Ascending aorta (tissue), 2 donors: ENCODE results near the gene WWC2. TPM values are rescaled to one million over a fixed set of nuclear protein-coding genes. Genes with fewer than 3 reads are reported as not detected.
A peak's percentile ranks its signal among the peaks of the same experiment; 100 is the strongest.

Experiments used
- DNase-seq, 2 donors: peaks; one replicate each; pipeline ENCODE4 v3.0.0-alpha.2; 2019; ENCODE audit warnings: low spot score in 2 of 2
- H3K27ac ChIP-seq, 2 donors: fragments of 200-600 bp; sonication (generic); one replicate each; pipeline ENCODE4 v1.5.1; 2016 to 2017; ENCODE audit warnings: mild to moderate bottlenecking in 1 of 2
- H3K27me3 ChIP-seq: fragments of 200-600 bp; sonication (generic); one replicate; pipeline ENCODE4 v1.5.1; 2017
- H3K36me3 ChIP-seq, 2 donors: fragments of 200-600 bp; sonication (generic); one replicate each; pipeline ENCODE4 v1.5.1; 2016
- H3K4me1 ChIP-seq, 2 donors: fragments of 200-600 bp; sonication (generic); one replicate each; pipeline ENCODE4 v1.5.1; 2016 to 2017; ENCODE audit warnings: mild to moderate bottlenecking in 1 of 2
- H3K4me3 ChIP-seq, 2 donors: fragments of 200-600 bp; sonication (generic); one replicate each; pipeline ENCODE4 v1.5.1; 2016 to 2017; ENCODE audit warnings: mild to moderate bottlenecking in 1 of 2
- H3K9me3 ChIP-seq, 2 donors: fragments of 200-600 bp; sonication (generic); one replicate each; pipeline ENCODE4 v1.5.1; 2016
- intact Hi-C: fragments of 100-400 bp; cut with DNase I; formaldehyde crosslinking; loops from one replicate; pipeline ENCODE4 v1.15.1; 2023
- total RNA-seq: library from RNA; depleted of rRNA; stranded (reverse); fragments of >200 nt; gene quantifications from one replicate; pipeline ENCODE4 v1.1.0, GENCODE V29; 2016
- TF ChIP-seq, protein P1 (sequence below), 3 experiments: fragments of 200-600 bp in 2 of 3; fragments of 450-650 bp in 1 of 3; sonication (generic) in 2 of 3; IDR thresholded peaks; one replicate each; pipeline ENCODE4 v1.5.1; 2016 to 2019; ENCODE audit warnings: antibody characterized with exemption in 3 of 3, mild to moderate bottlenecking in 1 of 3, moderate library complexity in 1 of 3

Gene WWC2
- total RNA-seq, 1 donor from 2014 or later = 3.8 TPM

GRCh38 chr4:183242291-183242690 lies 143.2 kb downstream of the WWC2 start:
- intact Hi-C loops = no loop called here
- no peak for DNase-seq
- no peak overlapping the region for H3K27ac ChIP-seq
- TF ChIP-seq, protein P1, sequence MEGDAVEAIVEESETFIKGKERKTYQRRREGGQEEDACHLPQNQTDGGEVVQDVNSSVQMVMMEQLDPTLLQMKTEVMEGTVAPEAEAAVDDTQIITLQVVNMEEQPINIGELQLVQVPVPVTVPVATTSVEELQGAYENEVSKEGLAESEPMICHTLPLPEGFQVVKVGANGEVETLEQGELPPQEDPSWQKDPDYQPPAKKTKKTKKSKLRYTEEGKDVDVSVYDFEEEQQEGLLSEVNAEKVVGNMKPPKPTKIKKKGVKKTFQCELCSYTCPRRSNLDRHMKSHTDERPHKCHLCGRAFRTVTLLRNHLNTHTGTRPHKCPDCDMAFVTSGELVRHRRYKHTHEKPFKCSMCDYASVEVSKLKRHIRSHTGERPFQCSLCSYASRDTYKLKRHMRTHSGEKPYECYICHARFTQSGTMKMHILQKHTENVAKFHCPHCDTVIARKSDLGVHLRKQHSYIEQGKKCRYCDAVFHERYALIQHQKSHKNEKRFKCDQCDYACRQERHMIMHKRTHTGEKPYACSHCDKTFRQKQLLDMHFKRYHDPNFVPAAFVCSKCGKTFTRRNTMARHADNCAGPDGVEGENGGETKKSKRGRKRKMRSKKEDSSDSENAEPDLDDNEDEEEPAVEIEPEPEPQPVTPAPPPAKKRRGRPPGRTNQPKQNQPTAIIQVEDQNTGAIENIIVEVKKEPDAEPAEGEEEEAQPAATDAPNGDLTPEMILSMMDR (IDR thresholded peaks at IDR 0.05) = no peak
- no peaks in the 10 kb centered on the region for H3K27me3 ChIP-seq
- H3K4me1 ChIP-seq = no peaks in the 10 kb centered on the region
- H3K4me3 ChIP-seq = no peak overlapping the region
- no peaks in the 10 kb centered on the region for H3K9me3 ChIP-seq
- H3K36me3 ChIP-seq = peaks cover 18 to 30% of the 10 kb centered on the region in 2 donors

DNA sequence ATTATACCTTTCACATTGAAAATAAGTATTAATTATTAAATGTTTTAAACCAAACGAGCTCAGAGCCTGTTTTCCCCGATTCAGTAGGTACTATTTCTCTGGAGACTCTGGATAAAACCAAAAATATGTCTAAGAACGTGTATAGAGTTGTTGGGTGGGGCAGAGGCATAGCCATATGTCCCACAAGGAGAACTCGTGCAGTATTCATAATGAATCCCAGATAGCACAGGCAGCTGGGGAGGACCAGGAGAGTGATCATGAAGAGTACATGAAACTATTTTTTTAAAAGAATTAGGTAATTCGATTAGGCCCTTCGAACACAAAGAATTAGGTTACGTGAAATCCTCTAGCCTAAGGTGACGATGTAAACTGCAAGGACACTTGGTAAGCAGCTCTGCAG lies 145.0 kb downstream of the WWC2 start:
- no peak overlapping the region for H3K27ac ChIP-seq
- TF ChIP-seq, protein P1 (IDR thresholded peaks at IDR 0.05) = no peak
- H3K9me3 ChIP-seq = no peaks in the 10 kb centered on the region
- H3K36me3 ChIP-seq = peaks cover 18 to 30% of the 10 kb centered on the region in 2 donors
- H3K27me3 ChIP-seq = no peaks in the 10 kb centered on the region
- intact Hi-C loops = no loop called here
- H3K4me1 ChIP-seq = no peaks in the 10 kb centered on the region
- DNase-seq = no peak
- no peak overlapping the region for H3K4me3 ChIP-seq

DNA sequence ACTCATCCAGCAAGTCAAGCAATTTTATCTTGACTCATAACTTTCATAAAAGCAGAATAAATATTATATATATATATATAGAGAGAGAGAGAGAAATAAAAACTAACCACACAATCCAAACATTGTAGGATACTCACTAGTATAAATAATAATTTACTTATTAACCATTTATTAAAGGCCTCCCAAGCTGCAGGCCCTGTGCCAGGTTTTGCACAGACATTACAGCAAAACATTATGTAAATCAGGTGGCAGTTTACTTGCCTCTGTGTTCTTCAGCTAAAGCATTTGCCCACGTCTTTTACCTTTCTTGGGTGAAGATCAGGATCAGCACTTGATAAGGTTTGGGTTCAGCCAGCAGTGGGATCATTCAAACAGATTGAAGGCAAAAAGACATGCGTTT lies 145.4 kb downstream of the WWC2 start:
- Histone ChIP-seq H3K4me3 (no peak overlapping the region), H3K9me3 (no peaks in the 10 kb centered on the region), H3K27me3 (no peaks in the 10 kb centered on the region), H3K27ac (no peak overlapping the region), H3K36me3 (peaks cover 18 to 30% of the 10 kb centered on the region in 2 donors), H3K4me1 (no peaks in the 10 kb centered on the region)
- TF ChIP-seq, protein P1 (IDR thresholded peaks at IDR 0.05) = no peak
- intact Hi-C loops = no loop called here
- no peak for DNase-seq

GRCh38 chr4:183248201-183248600 lies 149.1 kb downstream of the WWC2 start:
- intact Hi-C loops = no loop called here
- Histone ChIP-seq H3K36me3 (peaks cover 7 to 38% of the 10 kb centered on the region in 2 donors), H3K27ac (no peak overlapping the region), H3K9me3 (no peaks in the 10 kb centered on the region), H3K27me3 (no peaks in the 10 kb centered on the region), H3K4me3 (no peak overlapping the region), H3K4me1 (no peaks in the 10 kb centered on the region)
- TF ChIP-seq, protein P1 (IDR thresholded peaks at IDR 0.05) = no peak
- no peak for DNase-seq

- H3K27me3 ChIP-seq = no peaks in the 10 kb centered on the region
- no peak overlapping the region for H3K27ac ChIP-seq
- peaks cover 7 to 40% of the 10 kb centered on the region in 2 donors for H3K36me3 ChIP-seq
- H3K9me3 ChIP-seq = no peaks in the 10 kb centered on the region
- intact Hi-C loops = no loop called here
- TF ChIP-seq, protein P1 (IDR thresholded peaks at IDR 0.05) = peak in 1 of 3 experiments; percentile 11
- DNase-seq = no peak
- no peaks in the 10 kb centered on the region for H3K4me1 ChIP-seq
- no peak overlapping the region for H3K4me3 ChIP-seq
These were observed 150.8 kb downstream of the WWC2 start for GRCh38 chr4:183249854-183250253.

- DNase-seq = no peak
These were observed 151.8 kb downstream of the WWC2 start for GRCh38 chr4:183250831-183251230.

More at GRCh38 chr4:183250831-183251230, 151.8 kb downstream of the WWC2 start:
- intact Hi-C loops = no loop called here
- no peaks in the 10 kb centered on the region for H3K27me3 ChIP-seq
- H3K27ac ChIP-seq = no peak overlapping the region
- TF ChIP-seq, protein P1 (IDR thresholded peaks at IDR 0.05) = no peak
- no peak overlapping the region for H3K4me3 ChIP-seq
- no peaks in the 10 kb centered on the region for H3K4me1 ChIP-seq
- no peaks in the 10 kb centered on the region for H3K9me3 ChIP-seq
- peaks cover 3 to 34% of the 10 kb centered on the region in 2 donors for H3K36me3 ChIP-seq
